Measurements from ENCODE around the gene RBBP8NL.

The RBBP8NL gene

DNA sequence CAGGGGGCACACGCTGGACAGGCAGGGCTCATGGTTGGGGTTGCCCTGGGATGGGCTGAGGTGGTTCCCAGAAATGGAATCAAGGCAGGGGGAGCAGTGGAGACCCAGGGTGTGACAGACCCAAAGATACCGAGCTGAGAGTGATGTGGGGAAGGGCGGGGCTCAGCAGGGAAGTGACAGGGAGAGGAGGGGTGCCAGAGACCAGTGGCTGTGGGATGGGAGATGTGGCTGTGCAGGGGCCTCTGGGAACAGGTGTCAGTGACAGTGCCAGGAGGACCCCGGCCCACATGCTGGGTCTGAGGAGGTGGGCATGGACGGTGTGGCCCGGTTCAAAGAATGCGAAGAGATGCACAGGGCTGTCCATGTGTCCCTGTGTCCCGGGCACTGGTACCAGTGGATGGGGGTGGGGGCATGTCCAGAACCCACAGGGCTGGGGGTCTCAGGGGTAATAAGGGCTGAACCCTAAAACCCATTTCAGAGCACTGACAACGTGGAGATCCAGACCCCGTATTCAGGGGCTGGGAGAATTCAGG, 21.3 kb downstream of the RBBP8NL start:
- no peak for DNase-seq

GRCh38 chr20:62405108-62405980, 22.0 kb downstream of the RBBP8NL start:
- DNase-seq: peak; percentile 3

- DNase-seq: no peak
Measured at GRCh38 chr20:62404761-62405107, 22.6 kb downstream of the RBBP8NL start.

DNA sequence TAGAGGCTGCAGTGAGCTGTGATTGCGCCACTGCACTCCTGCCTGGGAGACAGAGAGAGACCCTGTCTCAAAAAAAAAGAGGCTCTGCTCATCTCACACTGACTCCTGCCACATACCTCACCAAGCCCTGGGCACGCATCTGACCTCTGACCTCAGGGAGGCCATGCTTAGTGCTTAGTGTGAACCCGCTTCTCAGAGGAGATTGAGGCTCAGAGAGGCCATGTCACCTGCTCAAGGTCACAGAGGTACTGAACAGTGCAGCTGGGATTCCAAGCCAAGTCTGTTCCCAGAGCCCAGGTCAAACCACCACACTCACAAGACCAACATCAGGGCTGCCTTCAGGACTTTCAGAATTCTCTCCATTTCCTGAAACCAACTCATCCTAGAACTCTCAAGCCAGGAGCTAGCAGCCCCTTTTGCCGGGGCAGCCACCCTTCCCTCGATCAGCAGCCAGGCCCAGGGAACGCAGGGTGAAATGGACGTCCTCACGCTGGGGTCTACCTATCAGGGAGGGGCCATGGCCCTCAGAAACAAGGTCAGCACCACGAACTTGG, 23.1 kb downstream of the RBBP8NL start:
- DNase-seq: no peak

DNA sequence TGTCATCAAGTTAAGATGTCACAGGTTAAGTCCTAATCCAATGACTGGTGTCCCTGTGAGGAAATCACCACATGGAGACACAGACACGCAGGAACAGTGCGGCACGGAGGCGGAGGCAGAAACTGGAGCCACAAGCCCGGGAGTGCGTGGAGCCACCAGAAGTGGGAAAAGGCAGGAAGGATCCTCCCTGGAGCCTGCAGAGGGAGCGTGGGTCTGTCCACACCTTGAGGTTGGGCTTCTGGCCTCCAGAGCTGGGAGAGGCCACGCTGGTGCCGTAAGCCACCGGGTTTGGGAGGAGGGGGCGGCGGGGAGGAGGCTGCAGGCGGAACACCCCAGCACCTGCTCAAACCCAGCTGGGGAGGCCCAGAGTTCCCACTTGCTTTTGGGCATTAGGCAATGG, 24.0 kb downstream of the RBBP8NL start:
- DNase-seq: no peak

GRCh38 chr20:62402456-62403150, 24.7 kb downstream of the RBBP8NL start:
- no peak for DNase-seq

GRCh38 chr20:62401331-62401779, 26.0 kb downstream of the RBBP8NL start:
- DNase-seq: no peak

- DNase-seq: no peak
Measured at GRCh38 chr20:62400541-62400940, 26.8 kb downstream of the RBBP8NL start.

- no peak for DNase-seq
Measured at GRCh38 chr20:62400021-62400420, 27.3 kb downstream of the RBBP8NL start.

GRCh38 chr20:62398120-62398821, 29.1 kb downstream of the RBBP8NL start:
- DNase-seq: no peak

- no peak for DNase-seq
Measured at GRCh38 chr20:62396367-62397239, 30.7 kb downstream of the RBBP8NL start.

DNA sequence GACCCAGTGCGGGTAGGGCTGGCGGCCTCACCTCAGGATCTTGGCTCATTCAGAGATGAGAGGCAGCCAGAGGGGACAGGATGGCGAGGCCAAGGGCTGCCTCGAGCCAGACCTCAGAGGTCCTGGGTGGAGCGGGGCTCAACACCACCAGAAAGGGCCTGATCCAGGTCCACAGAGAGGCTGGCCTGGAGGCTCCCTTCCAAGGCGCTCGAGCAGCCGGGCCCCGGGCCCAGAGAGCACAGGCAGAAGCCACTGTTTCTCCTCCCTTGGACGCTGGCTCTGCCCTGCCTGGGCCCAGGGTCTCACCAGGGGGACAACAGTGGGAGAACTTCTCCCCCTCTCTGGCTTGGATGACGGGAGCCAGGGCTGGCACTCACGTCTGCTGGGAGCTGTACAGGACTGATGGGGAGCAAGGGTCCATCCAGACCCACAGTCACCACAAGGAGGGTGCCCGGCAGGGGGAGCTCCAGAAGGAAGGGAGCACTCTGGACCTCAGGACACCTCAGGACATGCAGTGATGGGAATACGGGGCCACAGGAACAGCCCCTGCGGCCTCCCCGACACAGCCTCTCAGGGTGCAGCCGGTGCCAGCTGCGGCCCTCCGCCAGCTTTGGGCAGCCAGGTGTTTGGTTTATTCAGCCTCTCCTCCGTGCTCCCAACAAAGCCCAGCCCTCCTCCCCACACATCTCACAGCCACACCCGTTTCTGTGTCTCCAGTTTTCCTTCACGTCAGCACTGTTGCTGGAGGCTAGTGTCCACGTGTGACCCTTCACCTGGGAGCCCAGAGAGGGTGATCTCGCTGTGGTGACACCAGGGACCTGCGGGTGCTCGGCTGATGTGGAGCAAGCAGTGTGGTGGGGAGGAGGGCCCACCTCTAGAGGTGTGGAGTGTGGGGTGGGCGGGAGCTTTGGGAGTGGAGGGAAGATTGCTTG, 31.8 kb downstream of the RBBP8NL start:
- no peak for DNase-seq

DNA sequence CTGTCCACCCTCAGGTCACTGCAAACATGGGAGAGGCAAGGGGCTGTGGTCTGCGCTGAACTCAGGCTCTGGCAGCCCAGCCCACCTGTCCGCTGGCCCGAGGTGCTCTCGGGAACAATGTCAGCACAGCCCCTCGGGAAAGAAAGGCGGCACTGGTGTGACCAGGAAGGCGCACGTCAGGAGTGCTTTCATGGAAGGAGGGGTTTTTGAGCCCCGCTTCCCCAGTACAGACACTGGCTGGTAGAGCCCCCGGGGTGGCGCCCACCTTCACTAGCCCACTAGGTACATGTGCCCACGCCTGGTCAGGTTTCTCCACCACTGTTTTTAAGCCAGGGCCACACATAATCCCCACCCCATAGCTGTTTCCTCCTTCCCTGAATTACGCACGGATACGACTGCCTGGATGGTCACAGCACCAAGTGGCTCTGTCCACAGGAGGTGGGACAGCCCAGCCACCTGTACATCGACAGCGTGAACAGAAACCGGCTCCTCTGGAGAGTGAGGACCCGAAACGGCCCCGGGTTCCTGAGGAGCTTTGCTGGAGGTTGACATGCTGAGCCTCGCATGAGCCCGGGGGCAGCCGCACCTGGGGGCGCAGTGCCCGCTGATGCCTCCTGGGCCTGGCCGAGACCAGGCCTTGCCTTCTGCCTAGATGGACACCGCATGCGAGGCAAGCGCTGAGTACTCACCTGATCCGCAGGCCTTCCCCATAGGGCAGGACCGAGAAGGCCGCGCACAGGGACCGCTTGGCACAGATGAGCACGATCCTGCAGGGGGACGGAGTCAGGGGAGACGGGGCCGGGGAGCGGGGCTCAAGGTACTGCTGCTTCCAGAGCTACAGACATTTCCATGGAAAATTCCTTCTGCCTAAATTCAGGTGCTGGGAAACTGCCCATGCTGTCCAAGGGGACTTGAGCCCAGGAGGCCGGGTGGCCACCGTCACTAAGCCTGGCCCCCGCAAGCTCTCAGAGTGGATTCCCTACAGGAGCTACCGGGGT, 32.8 kb downstream of the RBBP8NL start:
- DNase-seq: no peak

DNA sequence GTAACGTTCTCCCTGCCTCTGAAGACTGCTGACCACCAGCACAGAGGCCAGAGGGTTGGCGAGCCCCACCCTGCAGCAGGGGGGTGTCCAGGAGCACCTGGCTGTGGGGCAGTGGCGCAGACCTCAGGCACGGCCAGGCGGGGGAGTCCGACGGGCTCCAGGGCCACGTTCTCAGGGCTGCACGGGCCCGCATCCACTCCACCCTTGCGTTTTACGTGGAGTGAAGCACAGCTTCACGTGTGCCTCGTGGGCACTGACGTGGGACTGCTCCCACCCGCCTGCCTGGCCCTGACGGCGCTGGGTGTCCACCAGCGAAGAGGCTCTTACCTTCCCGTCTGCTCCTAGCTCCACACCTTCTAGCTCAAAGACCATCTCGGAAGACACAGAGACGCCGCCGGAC, 33.5 kb downstream of the RBBP8NL start:
- no peak for DNase-seq

- no peak for DNase-seq
Measured at GRCh38 chr20:62393335-62393665, 34.0 kb downstream of the RBBP8NL start.

DNA sequence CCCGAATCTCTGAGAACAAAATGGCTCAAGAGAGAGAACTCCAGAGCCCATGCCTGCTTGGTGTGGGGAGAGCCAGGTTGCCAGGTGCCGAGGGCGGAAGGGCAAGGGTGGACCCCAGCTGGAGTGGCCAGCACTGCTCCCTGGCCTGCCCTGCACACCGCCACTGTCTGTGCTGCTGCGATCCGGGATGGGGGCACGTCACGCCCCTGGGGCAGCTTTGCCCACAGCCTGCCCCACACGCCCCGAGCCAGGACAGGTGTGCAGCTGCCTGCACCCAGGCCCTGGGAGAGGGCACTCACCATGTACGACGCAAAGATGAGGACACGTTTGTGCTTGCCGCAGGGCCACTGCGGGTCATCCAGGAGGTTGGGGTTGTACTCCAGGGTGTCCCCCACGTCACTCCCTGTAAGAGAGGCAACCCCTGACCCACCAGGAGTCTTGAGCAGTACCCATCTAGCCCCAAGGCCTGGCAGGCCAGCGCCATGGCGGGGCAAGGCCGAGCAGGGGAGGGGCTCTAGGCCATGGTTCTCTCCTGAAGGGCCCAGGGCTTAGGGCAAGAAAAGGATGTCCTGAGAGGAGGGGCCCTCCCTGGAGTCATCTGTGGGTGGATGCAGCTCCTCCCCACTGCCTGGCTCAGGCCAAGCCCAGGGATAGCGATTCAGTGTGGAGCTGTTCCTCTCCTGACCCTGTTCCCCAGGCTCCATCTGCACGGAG, 34.6 kb downstream of the RBBP8NL start:
- no peak for DNase-seq

GRCh38 chr20:62392077-62392418, 35.3 kb downstream of the RBBP8NL start:
- DNase-seq: no peak

GRCh38 chr20:62391165-62392076, 35.9 kb downstream of the RBBP8NL start:
- no peak for DNase-seq
